NCI-H510A (cell line): ENCODE results near the gene KCNK2.

Experiments
- DNase-seq: peaks from one replicate; lab custom pipeline; 2025; lab: John Stamatoyannopoulos, UW

KCNK2 gene

DNA sequence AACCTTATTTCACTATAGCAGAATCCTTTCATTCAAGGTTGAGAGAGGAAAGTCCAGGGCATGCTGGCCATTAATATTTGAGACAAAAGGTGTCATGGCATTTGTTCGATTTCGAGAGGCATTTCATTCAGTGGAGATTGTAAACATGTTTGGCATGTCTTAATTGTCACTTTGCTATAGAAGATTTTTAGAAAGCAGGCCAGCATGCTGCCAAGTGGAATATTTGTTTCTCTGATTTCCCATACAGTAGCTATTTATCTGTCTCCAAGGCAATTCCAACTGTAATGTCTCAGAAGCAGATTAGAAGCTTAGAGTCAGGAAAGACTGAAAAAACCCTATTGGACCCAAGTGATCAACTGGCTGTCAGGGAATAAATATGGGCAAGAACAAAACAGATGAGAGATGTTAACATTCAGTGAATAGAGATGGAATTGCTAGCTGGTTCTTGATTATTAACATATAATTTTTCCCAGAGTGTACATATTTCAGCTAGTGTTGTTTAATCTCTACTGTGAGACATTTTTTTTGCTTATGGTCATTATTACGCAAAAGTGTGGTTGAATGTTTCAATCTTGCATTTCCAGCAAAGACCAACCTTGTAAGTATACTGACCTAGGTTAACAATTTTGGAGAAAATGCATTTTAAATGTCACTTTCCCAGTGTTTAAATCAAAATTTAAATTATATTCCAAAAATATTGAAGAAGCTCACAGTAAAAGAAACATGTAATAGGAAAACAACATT lies 174.6 kb downstream of the KCNK2 start:
- no peak for DNase-seq

GRCh38 chr1:215260711-215261110 lies 178.2 kb downstream of the KCNK2 start:
- no peak for DNase-seq

DNA sequence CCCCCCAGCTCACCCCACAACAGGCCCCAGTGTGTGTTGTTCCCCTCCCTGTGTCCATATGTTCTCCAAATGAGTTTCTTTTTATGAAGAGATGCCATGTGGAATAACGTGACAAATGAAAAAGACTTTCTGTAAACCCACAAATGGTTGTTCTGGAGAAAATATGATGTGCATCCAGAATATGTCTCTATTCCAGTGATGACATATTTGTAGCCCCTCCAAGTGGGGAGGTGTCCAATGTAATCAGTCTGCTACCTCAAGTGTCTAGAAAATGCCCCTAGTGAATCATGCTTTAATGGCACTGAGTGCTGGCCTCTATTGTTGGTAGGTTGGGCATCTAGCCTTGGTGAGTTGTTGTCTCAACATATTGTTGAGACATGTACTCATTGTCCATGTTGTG lies 179.6 kb downstream of the KCNK2 start:
- no peak for DNase-seq

DNA sequence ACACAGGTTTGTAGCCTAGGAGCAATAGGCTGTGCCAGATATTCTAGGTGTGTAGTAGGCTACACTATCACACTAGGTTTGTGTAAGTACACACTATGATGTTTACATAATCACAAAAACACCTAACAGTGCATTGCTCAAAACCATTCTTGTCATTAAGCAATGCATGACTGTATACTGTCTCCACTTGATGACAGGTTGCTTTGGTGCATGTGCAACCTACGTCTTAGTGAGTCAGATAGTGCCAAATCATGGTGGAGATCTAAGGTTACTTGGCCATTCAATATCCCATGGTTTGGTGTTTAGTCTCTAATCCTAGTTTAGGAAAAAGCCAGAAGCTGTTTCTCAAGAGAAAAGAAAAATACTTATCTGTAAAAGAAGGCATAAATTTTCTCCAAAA lies 181.1 kb downstream of the KCNK2 start:
- DNase-seq, result no peak

DNA sequence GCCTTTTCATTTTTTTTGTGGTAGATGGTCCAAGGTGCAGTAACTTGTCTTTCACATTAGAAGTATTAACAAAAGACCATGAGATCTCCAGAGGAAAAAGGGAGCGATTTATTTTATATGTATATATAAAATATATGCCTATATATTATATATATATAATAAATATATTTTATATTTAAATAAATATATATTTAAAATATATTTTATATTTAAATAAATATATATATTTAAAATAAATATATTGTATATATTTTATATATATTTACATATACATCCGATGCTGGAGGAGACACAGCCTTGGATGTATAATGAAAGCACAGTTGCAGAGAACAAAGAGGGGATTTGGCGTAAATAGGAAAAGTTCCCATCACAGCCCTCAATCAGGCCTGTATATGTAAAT lies 182.1 kb downstream of the KCNK2 start:
- DNase-seq, result no peak

- DNase-seq, result no peak
Observed at GRCh38 chr1:215267495-215267894, 185.0 kb downstream of the KCNK2 start.

GRCh38 chr1:215269955-215270354 lies 187.4 kb downstream of the KCNK2 start:
- DNase-seq, result no peak

DNA sequence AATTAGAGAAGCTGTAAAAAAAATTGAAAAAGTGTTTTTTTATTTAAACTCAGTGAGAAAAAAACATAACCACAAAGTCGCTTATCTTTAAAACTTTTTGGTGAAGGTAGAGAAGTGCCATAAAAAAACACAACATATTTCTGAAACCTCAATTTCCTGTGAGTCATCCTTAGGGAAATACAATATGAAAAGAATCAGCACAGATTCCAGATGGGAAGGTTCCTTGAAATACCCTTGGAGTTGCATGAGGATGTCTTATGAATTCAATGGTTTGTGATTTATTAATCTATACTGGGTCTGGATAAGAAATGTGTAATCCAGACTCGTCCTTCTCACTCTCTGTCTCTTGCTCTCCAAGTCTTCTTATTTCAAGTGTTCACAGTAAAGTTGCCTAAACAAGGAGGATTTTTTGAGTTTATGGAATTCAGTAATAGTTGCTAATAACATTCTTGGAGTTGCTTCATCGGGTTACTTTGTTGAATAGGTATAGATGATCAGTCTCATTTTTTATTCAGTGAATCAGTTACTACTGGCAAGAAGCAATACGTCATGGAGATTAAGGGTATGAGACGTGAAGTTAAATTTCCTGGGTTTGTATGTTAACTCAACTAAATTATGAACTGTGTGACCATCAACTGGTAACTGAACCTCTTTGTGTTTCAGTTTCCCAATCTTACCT lies 191.4 kb downstream of the KCNK2 start:
- DNase-seq, result no peak

- no peak for DNase-seq
Observed at GRCh38 chr1:215276582-215276981, 194.0 kb downstream of the KCNK2 start.

- no peak for DNase-seq
Observed at GRCh38 chr1:215277532-215277931, 195.0 kb downstream of the KCNK2 start.

- no peak for DNase-seq
Observed at GRCh38 chr1:215279682-215280081, 197.1 kb downstream of the KCNK2 start.

DNA sequence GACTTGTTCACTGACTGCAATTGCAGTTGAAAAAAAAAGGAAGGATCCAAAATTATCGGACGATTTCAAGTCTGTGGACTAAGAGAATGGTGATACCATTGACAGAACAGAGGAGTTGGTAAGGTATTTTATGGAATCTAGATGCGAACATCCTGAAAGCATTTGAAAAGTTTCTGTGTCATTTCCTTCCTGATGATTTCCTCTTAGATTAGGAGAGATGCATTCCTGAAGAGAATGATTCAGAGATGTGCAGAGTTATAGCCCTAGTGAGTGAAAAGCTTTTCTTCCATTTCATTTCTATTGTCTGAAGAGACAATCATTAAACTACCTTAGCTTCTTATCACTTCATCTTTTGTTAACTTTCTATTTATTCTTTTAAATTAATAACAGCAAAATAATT lies 200.0 kb downstream of the KCNK2 start:
- DNase-seq, result no peak

- no peak for DNase-seq
Observed at GRCh38 chr1:215285013-215285800, 202.7 kb downstream of the KCNK2 start.
